ENCODE results near the gene CDCA4. TPM values are rescaled to one million over a fixed set of nuclear protein-coding genes. Genes with fewer than 3 reads are reported as not detected.

The CDCA4 gene
- total and polyA plus RNA-seq, 2 experiments from 2014 or later: 34.5 to 47.7 TPM

DNA sequence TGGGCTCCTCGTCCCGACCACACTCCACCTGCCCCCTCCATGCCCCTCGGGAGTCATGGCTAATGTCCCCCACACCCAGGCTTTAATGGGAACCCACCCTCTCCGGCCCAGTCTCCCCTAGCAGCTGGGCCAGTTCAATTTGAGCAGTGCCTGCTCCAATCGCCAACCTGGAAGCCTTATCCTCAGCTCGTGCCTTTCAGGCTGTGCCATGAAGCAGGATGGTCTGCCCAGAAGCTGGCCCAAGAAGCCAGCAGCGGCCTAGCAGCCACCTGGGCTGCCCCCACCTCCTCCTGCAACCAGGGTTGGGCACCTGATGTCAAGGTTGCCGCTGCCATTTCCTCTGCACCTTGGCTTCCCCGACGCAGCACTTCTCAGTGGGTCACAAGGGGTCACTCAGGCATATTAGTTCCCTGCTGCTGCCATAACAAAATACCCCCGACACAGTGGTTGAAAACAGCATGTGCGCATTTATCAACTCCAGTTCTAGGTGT, 37.6 kb downstream of the CDCA4 start:
- Histone ChIP-seq H3K4me3 (no peak overlapping the region), H3K9me3 (ENCODE audit: low read depth) (no peaks in the 10 kb centered on the region), H3K27me3 (peaks cover 27% of the 10 kb centered on the region), H3K27ac (no peak overlapping the region), H3K36me3 (no peaks in the 10 kb centered on the region), H3K4me1 (ENCODE audit: low read depth) (no peaks in the 10 kb centered on the region)
- no peak for DNase-seq (ENCODE audit: low read depth in 1 of 2, low spot score in 1 of 2)
- TF ChIP-seq, protein P1, sequence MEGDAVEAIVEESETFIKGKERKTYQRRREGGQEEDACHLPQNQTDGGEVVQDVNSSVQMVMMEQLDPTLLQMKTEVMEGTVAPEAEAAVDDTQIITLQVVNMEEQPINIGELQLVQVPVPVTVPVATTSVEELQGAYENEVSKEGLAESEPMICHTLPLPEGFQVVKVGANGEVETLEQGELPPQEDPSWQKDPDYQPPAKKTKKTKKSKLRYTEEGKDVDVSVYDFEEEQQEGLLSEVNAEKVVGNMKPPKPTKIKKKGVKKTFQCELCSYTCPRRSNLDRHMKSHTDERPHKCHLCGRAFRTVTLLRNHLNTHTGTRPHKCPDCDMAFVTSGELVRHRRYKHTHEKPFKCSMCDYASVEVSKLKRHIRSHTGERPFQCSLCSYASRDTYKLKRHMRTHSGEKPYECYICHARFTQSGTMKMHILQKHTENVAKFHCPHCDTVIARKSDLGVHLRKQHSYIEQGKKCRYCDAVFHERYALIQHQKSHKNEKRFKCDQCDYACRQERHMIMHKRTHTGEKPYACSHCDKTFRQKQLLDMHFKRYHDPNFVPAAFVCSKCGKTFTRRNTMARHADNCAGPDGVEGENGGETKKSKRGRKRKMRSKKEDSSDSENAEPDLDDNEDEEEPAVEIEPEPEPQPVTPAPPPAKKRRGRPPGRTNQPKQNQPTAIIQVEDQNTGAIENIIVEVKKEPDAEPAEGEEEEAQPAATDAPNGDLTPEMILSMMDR (IDR thresholded peaks at IDR 0.05; ENCODE audit: low read depth, low read length): no peak

DNA sequence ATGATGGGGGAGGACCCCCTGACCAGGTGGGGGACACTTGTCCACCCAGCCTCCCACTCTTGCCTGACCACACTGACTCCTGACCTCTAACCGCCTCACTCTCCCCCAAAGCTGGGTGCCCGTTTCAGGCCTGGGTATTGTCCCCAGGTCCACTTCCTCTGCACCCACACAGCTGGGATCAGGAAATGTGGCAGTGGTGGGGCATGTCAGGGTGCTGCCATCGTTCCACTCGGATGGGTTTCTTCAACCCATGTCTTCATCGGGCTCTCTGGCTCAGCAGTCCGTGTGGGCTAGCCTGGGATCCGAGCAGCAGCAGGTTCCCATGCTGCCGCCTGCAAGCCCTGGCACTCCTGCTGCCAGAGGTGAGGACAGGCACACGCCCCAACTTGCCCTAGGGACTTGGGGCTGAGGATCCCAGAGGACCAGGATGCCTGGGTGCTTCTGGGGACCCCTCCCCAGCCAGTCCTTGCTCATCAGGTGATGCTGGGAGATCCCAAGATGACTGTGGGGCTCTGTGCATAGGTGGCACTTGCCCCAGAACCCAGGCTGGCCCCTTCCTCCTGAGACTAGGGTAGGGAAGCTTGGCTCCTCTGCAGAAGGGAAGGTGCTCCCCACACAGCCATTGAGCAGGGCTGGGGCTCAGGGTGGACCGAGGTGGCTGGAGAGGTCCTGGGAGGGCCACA, 38.2 kb downstream of the CDCA4 start:
- Histone ChIP-seq H3K36me3 (no peaks in the 10 kb centered on the region), H3K4me1 (ENCODE audit: low read depth) (peaks cover 1% of the 10 kb centered on the region), H3K27me3 (peaks cover 28% of the 10 kb centered on the region), H3K9me3 (ENCODE audit: low read depth) (no peaks in the 10 kb centered on the region), H3K27ac (no peak overlapping the region), H3K4me3 (no peak overlapping the region)
- TF ChIP-seq, protein P1 (IDR thresholded peaks at IDR 0.05; ENCODE audit: low read depth, low read length): no peak
- no peak for DNase-seq (ENCODE audit: low read depth in 1 of 2, low spot score in 1 of 2)

DNA sequence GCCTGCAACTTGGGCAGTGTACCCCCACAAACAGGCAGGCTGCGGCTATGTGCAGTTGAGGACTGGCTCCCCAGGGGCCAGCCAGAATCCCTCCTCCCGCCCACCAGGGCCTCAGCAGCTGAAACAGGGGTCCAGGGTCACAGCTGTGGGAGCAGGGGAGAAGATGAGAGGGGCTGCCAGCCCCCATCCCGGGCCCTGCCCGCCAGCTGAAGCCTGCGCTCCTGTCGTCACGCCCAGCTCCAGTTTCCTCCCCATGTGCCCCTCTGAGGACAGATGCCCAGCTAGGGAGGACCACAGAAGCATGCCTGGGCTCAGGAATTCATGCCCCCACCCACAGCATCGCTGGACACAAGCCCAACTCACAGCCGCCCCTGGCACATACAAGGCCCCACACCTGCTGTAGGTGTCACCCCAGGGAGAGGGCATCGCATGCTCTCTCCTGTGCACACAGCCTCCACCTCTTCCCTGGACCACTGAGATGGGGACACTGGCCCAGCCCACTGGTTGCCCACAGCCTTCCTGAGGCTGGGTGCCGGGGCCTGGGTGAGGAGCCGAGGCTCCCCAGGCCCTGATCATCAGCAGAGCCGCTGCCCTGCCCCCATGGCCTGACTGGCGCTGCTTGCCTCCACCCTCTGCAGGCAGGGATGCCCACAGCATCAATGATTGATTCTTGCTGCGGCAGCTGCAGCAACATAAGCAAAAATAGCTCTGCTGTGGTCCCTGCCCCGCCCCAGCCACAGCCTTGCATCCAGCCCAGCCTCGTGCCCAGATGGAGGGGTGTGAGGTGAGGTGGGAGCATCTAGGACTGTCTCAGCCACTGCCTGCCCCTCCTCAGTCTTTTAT, 39.0 kb downstream of the CDCA4 start:
- Histone ChIP-seq H3K4me3 (no peak overlapping the region), H3K27ac (no peak overlapping the region), H3K4me1 (ENCODE audit: low read depth) (peaks cover 4% of the 10 kb centered on the region), H3K36me3 (no peaks in the 10 kb centered on the region), H3K27me3 (peaks cover 35% of the 10 kb centered on the region), H3K9me3 (ENCODE audit: low read depth) (no peaks in the 10 kb centered on the region)
- no peak for DNase-seq (ENCODE audit: low read depth in 1 of 2, low spot score in 1 of 2)
- TF ChIP-seq, protein P1 (IDR thresholded peaks at IDR 0.05; ENCODE audit: low read depth, low read length): no peak

DNA sequence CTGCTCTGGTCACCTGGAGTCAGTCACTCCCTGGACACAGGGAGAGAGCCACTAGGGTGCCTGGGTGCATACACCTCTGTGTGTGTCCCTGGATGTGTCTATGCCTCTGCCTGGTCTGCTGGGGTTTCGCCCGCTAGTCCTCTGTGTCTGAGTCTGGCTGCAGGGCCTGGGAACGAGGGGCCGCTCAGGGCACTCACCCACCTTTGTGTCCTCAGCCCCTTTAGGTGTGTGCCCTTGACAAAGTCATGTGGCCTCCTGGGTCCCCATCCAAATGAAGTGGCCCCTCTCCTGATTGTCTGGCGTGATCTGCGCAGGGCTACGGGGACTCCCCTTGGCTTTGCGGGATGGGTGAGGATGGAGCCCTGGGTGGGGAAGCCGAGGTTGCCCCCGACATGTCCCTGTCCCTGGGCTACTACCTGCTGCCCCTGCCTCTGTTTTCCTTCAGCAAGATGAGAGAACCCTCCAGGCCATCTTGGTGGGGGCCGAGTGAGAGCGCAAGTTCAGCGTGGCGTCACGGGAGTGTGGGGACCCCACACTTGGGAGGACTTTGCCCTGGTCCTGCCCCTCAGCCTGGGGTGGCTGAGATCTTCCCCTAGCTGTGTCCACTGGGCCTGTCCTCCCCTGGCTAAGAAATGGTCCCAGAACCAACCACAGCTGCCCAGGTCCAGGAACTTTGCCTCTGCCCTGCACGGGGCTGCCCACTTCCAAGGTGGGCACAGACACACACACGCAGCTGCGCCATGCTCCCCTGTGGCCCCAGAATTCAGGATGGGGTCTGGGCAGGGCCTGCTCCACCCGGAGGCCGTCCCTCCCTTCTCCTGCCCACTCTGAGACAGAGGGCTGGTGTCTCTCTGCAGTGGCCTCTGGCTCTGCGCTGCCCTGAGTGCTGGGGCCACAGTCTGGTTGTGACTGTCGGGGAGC, 40.0 kb downstream of the CDCA4 start:
- Histone ChIP-seq H3K4me3 (no peak overlapping the region), H3K36me3 (no peaks in the 10 kb centered on the region), H3K27ac (no peak overlapping the region), H3K9me3 (ENCODE audit: low read depth) (no peaks in the 10 kb centered on the region), H3K4me1 (ENCODE audit: low read depth) (peaks cover 4% of the 10 kb centered on the region), H3K27me3 (peaks cover 38% of the 10 kb centered on the region)
- TF ChIP-seq, protein P1 (IDR thresholded peaks at IDR 0.05; ENCODE audit: low read depth, low read length): no peak
- no peak for DNase-seq (ENCODE audit: low read depth in 1 of 2, low spot score in 1 of 2)

All from cardiac muscle cell (in vitro differentiated cells and primary cell).